Measurements from ENCODE around the gene USP44. TPM values are rescaled to one million over a fixed set of nuclear protein-coding genes. Genes with fewer than 3 reads are reported as not detected.

The USP44 gene
- total and polyA plus RNA-seq, 2 of the 8 experiments (the other 6 are each of a cell fraction or from before 2014, with no cell fraction given), result 129 to 197 TPM

- H3K9ac ChIP-seq (replicated peaks in 1 of 4; ENCODE audit: extremely low read depth in 1 of 4, low read depth in 3 of 4, low read length in 3 of 4), result peak overlapping the region; percentile 77 to 95 (median 85)
- peak overlapping the region; percentile 90 for H4K8ac ChIP-seq (ENCODE audit: extremely low read depth, insufficient read depth, low read length)
- H3K79me2 ChIP-seq (ENCODE audit: control insufficient read depth in 1 of 2, insufficient read depth in 2 of 2, low read length in 2 of 2), result peaks cover 34 to 86% of the 10 kb centered on the region in 2 experiments
- FAIRE-seq (no peak), DNase-seq (ENCODE audit: low read depth in 1 of 2, low spot score in 2 of 2) (peak in 1 of 2 experiments; percentile 66)
- peak overlapping the region; percentile 98 for H3K18ac ChIP-seq (ENCODE audit: extremely low read depth, low read length)
- H4K91ac ChIP-seq (replicated peaks; ENCODE audit: insufficient read length, low read length), result peak overlapping the region; percentile 97
- peak overlapping the region; percentile 69 for H3K4ac ChIP-seq (replicated peaks; ENCODE audit: insufficient read length, low read depth, low read length)
- peaks cover 0 to 12% (median 3%) of the 10 kb centered on the region in 4 experiments; a peak in 5 of 7 replicates for H3K4me1 ChIP-seq (replicated peaks in 1 of 4; ENCODE audit: control insufficient read depth in 3 of 4, insufficient read depth in 4 of 4, low read length in 3 of 4)
- peaks cover 10% of the 10 kb centered on the region; the same call in 1 of the 2 replicates for H3K23me2 ChIP-seq (ENCODE audit: low read depth, low read length)
- peak in 1 of 2 experiments; percentile 74; a peak in 1 of 3 replicates for TF ChIP-seq POLR2A (IDR thresholded peaks at IDR 0.05; ENCODE audit: control extremely low read depth in 1 of 2, low read depth in 2 of 2, low read length in 2 of 2)
- no peak for TF ChIP-seq CBX5 (IDR thresholded peaks at IDR 0.05; ENCODE audit: low read depth, low read length)
- TF ChIP-seq RBBP5 (IDR thresholded peaks at IDR 0.05; ENCODE audit: borderline replicate concordance, low read depth, low read length), result 0 out of 2 replicates have a peak, but pooled peaks have one; percentile 26
- 0 out of 2 replicates have a peak, but pooled peaks have one; percentile 8 for TF ChIP-seq ATF2 (IDR thresholded peaks at IDR 0.05; ENCODE audit: low read length)
- no peak for TF ChIP-seq E2F6 (IDR thresholded peaks at IDR 0.05)
- TF ChIP-seq POLR2AphosphoS5 (IDR thresholded peaks at IDR 0.05; ENCODE audit: low read depth, low read length), result peak; percentile 60
- TF ChIP-seq MAX (IDR thresholded peaks at IDR 0.05), result 0 out of 2 replicates have a peak, but pooled peaks have one; percentile 26
- TF ChIP-seq BACH1 (IDR thresholded peaks at IDR 0.05; ENCODE audit: low read length), result no peak
- peak; percentile 19; the same call in 1 of the 2 replicates for TF ChIP-seq CREB1 (IDR thresholded peaks at IDR 0.05)
- TF ChIP-seq TAF1 (IDR thresholded peaks at IDR 0.05; ENCODE audit: low read depth, low read length), result peak; percentile 27; the same call in 1 of the 2 replicates
- no peaks in the 10 kb centered on the region for H3K79me1 ChIP-seq (ENCODE audit: low read depth, low read length)
- H2BK15ac ChIP-seq (ENCODE audit: low read length), result 0 out of 2 replicates have a peak overlapping the region, but pooled peaks have one; percentile 23
- no peak overlapping the region for H2BK20ac ChIP-seq (ENCODE audit: low read length)
- H3K56ac ChIP-seq (replicated peaks; ENCODE audit: insufficient read length, low read depth, low read length), result peak overlapping the region; percentile 62
- ChIA-PET POLR2A (ENCODE audit: partially characterized antibody) (interaction anchor here (0.7 to 2.3 kb wide), 18 partner anchors 9 to 309 kb away, joined by 3 to 29 read pairs (median 4); no protein-coding TSS in a partner anchor), CTCF (ENCODE audit: partially characterized antibody) (interaction anchor here (0.8 to 1.7 kb wide), 4 partner anchors 10 to 27 kb away, joined by 4 to 9 read pairs (median 6); no protein-coding TSS in a partner anchor)
- peak overlapping the region; percentile 71 to 95 (median 88) for H3K4me3 ChIP-seq (ENCODE audit: extremely low read depth in 1 of 4, insufficient read depth in 2 of 4, low read depth in 3 of 4, low read length in 4 of 4)
- H3K4me2 ChIP-seq (ENCODE audit: insufficient read depth in 1 of 2, low read depth in 2 of 2, low read length in 2 of 2), result peak overlapping the region; percentile 77 to 97
- H2BK12ac ChIP-seq (ENCODE audit: low read depth, low read length), result no peak overlapping the region
- no peak overlapping the region for H2BK120ac ChIP-seq (replicated peaks; ENCODE audit: low read depth, low read length)
- peak overlapping the region; percentile 94 for H3K27ac ChIP-seq (ENCODE audit: low read depth, low read length)
- no peak overlapping the region for H2AFZ ChIP-seq (ENCODE audit: low read length)
- H4K20me1 ChIP-seq (replicated peaks in 1 of 2; ENCODE audit: control insufficient read depth in 1 of 2, insufficient read depth in 2 of 2, low read length in 2 of 2), result no peaks in the 10 kb centered on the region
- H3K9me3 ChIP-seq (ENCODE audit: insufficient read depth in 2 of 2, low read depth in 1 of 2, low read length in 1 of 2), result no peaks in the 10 kb centered on the region
- no peak overlapping the region for H3K23ac ChIP-seq (ENCODE audit: insufficient read length)
- no peak overlapping the region for H3K14ac ChIP-seq (ENCODE audit: insufficient read length)
- peaks cover 0 to 5% (median under 1%) of the 10 kb centered on the region in 4 experiments; a peak in 2 of 8 replicates for H3K36me3 ChIP-seq (ENCODE audit: control insufficient read depth in 2 of 4, insufficient read depth in 4 of 4, low read length in 3 of 4)
- no peak overlapping the region for H2AK5ac ChIP-seq (ENCODE audit: low read depth, low read length)
- peak overlapping the region; percentile 25 for H4K5ac ChIP-seq (ENCODE audit: insufficient read length, low read depth, low read length)
- peak overlapping the region; percentile 94 for H2BK5ac ChIP-seq (ENCODE audit: low read depth, low read length)
- 1% methylated on average over 26 of the region's 50 CpGs; no CpG with 5 or more reads in 1 of the 2 experiments for WGBS, 2 experiments (ENCODE audit: extremely low coverage in 1 of 2, insufficient coverage in 1 of 2, insufficient read length in 1 of 2, insufficient replicate concordance in 2 of 2, low coverage in 1 of 2, low lambda C conversion rate in 2 of 2, missing lambda C conversion rate in 1 of 2)
- no peaks in the 10 kb centered on the region for H3K27me3 ChIP-seq (replicated peaks in 1 of 4; ENCODE audit: control insufficient read depth in 3 of 4, extremely low read depth in 1 of 4, insufficient read depth in 3 of 4, low read length in 3 of 4)
Observed at GRCh38 chr12:95548056-95548538, 3.2 kb downstream of the USP44 start.
